ENCODE data around the gene DNAH17.

The DNAH17 gene

GRCh38 chr17:78572239-78573205 lies 4.7 kb downstream of the DNAH17 start:
- no peak for DNase-seq (ENCODE audit: low read depth)

- no peak for DNase-seq (ENCODE audit: low read depth)
These were observed 5.9 kb downstream of the DNAH17 start for GRCh38 chr17:78571329-78571728.

- no peak for DNase-seq (ENCODE audit: low read depth)
These were observed 8.6 kb downstream of the DNAH17 start for GRCh38 chr17:78568494-78569115.

GRCh38 chr17:78567991-78568390 lies 9.2 kb downstream of the DNAH17 start:
- DNase-seq (ENCODE audit: low read depth) = no peak

- DNase-seq (ENCODE audit: low read depth) = no peak
These were observed 10.2 kb downstream of the DNAH17 start for GRCh38 chr17:78566947-78567346.

GRCh38 chr17:78563189-78564145 lies 13.7 kb downstream of the DNAH17 start:
- no peak for DNase-seq (ENCODE audit: low read depth)

- no peak for DNase-seq (ENCODE audit: low read depth)
These were observed 14.5 kb downstream of the DNAH17 start for GRCh38 chr17:78562734-78563133.

- DNase-seq (ENCODE audit: low read depth) = no peak
These were observed 16.0 kb downstream of the DNAH17 start for GRCh38 chr17:78561166-78561565.

GRCh38 chr17:78560731-78561130 lies 16.5 kb downstream of the DNAH17 start:
- no peak for DNase-seq (ENCODE audit: low read depth)

- no peak for DNase-seq (ENCODE audit: low read depth)
These were observed 17.3 kb downstream of the DNAH17 start for GRCh38 chr17:78559749-78560368.

GRCh38 chr17:78558989-78559388 lies 18.2 kb downstream of the DNAH17 start:
- no peak for DNase-seq (ENCODE audit: low read depth)

GRCh38 chr17:78558181-78558850 lies 18.9 kb downstream of the DNAH17 start:
- DNase-seq (ENCODE audit: low read depth) = no peak

- peak; percentile 44 for DNase-seq (ENCODE audit: low read depth)
These were observed 19.6 kb downstream of the DNAH17 start for GRCh38 chr17:78557598-78558039.

GRCh38 chr17:78556812-78557211 lies 20.4 kb downstream of the DNAH17 start:
- DNase-seq (ENCODE audit: low read depth) = no peak

GRCh38 chr17:78555746-78556401 lies 21.3 kb downstream of the DNAH17 start:
- DNase-seq (ENCODE audit: low read depth) = no peak

GRCh38 chr17:78550464-78550863 lies 26.7 kb downstream of the DNAH17 start:
- no peak for DNase-seq (ENCODE audit: low read depth)

GRCh38 chr17:78548725-78549124 lies 28.5 kb downstream of the DNAH17 start:
- no peak for DNase-seq (ENCODE audit: low read depth)

- no peak for DNase-seq (ENCODE audit: low read depth)
These were observed 30.2 kb downstream of the DNAH17 start for GRCh38 chr17:78547035-78547434.

- DNase-seq (ENCODE audit: low read depth) = no peak
These were observed 30.7 kb downstream of the DNAH17 start for GRCh38 chr17:78546476-78546875.
